A172 (cell line): ENCODE data around the gene STARD3NL. TPM values are rescaled to one million over a fixed set of nuclear protein-coding genes. Genes with fewer than 3 reads are reported as not detected.
"Not testable (repeated sequence)": the region's sequence is repeated elsewhere in the genome, so short reads cannot be mapped to it uniquely, and the experiment has no call there.

Source experiments
- DNase-seq: peaks from one replicate; pipeline ENCODE4 v3.0.0-alpha.2; 2015; ENCODE audit warnings: low spot score
- total RNA-seq: library from RNA; depleted of rRNA; stranded (reverse); fragments of >200 nt; shearing (Covaris generic); gene quantifications from 2 replicates; pipeline ENCODE4 v1.2.3, GENCODE V29; 2014

STARD3NL gene
- total RNA-seq, 1 experiment from 2014 or later: 160 TPM

- DNase-seq: peak; percentile 52
Observed at GRCh38 chr7:38222481-38223096, 44.5 kb downstream of the STARD3NL start.

DNA sequence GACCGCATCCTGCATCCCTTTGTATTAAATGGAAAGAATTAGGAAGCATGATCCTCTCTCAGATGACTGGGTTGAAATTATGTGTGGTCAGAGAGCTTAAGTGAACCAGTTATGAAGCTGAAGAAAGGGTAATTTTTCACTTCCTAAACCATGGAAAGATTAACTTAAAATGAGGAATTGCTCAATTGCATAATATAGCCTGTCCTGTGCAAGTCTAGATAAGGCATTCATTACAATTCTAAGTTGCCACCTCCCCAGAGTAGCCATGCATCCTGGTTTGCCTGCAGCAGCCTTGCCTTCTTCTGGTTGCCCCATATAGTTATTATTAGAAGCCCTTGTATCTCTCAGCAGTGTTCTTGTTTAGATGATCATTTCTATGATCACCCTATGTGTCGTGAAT, 45.3 kb downstream of the STARD3NL start:
- DNase-seq: no peak

DNA sequence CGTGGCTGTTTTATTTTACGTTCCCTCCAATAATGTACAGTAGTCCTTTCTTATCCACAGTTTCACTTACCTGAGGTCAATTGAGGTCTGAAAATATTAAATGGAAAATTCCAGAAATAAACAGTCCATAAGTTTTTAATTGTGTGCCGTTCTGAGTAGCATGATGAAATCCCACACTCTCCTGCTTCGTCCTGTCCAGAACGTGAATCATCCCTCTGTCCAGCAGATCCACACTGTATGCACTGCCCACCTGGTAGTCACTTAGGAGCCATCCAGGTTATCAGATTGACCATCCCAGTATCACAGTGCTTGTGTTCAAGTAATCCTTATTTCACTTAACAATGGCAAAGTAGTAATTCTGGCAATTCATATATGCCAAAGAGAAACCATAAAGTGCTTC, 46.3 kb downstream of the STARD3NL start:
- DNase-seq: no peak

- DNase-seq: peak; percentile 76
Observed at GRCh38 chr7:38229386-38229785, 51.3 kb downstream of the STARD3NL start.

GRCh38 chr7:38229884-38230642, 52.0 kb downstream of the STARD3NL start:
- no peak for DNase-seq

GRCh38 chr7:38232502-38233366, 54.7 kb downstream of the STARD3NL start:
- DNase-seq: no peak

DNA sequence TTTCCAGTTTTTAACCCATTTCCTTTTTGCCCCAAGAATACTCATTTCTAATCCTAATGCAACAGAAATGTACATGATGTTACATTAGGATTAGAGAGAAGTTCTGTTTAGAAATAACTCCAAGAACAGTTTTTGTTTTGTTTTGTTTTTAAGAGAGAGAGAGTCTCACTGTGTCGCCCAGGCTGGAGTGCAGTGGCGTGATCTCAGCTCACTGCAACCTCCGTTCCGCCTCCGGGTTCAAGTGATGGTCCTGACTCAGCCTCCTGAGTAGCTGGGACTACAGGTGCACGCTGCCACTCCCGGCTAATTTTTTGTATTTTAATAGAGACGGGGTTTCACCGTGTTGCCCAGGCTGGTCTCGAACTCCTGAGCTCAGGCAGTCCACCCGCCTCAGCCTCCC, 56.7 kb downstream of the STARD3NL start:
- DNase-seq: not testable (repeated sequence)

DNA sequence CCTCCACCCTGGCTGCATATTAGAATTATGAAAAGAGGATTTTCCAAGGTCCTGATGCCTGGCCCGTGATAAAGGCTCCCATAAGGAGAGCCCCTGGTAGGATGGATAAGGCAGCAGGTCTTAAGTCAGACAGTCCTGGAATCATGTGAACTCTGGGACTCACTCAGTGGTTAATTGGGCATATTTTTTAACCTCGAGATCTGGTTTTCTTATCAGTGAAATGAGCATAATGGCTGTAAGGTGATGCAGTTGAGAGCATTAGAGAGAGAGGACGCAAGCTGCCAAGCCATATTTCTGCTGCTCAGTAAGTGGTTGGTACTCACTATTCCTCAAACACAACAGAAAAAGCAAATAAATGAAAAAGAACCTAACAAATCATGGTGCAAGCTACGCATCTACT, 57.6 kb downstream of the STARD3NL start:
- no peak for DNase-seq

- not testable (repeated sequence) for DNase-seq
Observed at GRCh38 chr7:38239129-38239528, 61.1 kb downstream of the STARD3NL start.

- no peak for DNase-seq
Observed at GRCh38 chr7:38241071-38241470, 63.0 kb downstream of the STARD3NL start.

DNA sequence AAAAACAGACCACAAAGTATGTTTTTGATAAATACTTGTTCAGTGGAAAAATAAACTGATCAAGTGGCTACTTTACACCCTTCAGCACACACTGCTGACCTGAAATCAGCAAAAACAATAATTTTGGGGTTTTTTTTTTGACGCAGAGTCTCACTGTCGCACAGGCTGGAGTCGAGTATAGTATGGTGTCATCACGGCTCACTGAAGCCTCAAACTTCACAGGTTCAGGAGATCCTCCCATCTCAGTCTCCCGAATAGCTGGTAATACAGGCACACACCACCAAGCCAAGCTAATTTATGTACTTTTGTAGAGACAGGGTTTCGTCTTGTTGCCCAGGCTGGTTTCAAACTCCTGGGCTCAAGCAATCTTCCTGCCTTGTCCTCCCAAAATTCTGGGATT, 64.8 kb downstream of the STARD3NL start:
- DNase-seq: no peak

GRCh38 chr7:38243345-38243744, 65.3 kb downstream of the STARD3NL start:
- not testable (repeated sequence) for DNase-seq

DNA sequence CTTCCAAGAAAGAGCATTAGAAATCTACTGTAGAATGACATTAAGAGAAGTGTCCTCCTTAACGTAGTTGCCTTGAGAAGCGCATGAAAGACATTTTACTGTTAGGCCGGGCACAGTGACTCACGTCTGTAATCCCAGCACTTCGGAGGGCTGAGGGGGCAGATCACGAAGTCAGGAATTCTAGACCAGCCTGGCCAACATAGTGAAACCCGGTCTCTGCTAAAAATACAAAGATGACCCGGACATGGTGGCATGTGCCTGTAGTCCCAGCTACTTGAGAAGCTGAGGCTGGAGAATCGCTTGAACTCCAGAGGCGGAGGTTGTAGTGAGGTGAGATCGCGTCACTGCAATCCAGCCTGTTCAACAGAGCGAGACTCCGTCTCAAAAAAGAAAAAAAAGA, 66.5 kb downstream of the STARD3NL start:
- DNase-seq: no peak

DNA sequence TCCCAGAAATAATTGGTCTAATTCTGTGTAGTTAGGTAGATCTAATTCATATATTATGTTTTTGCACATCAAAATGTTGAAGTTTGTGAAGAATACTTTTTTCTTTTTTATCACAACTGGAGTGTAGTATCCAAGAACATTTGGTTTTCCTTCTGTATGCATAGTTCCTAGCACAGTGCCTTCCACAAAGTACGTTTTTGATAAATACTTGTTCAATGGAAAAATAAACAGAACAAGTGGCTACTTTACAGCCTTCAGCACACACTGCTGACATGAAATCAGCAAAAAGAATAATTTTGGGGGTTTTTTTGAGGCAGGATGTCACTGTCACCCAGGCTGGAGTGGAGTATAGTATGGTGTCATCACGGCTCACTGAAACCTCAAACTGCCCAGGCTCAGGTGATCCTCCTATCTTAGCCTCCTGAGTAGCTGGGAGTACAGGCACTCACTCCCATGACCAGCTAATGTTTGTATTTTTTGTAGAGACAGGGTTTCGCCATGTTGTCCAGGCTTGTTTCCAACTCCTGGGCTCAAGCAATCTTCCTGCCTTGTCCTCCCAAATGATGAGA, 67.4 kb downstream of the STARD3NL start:
- DNase-seq: no peak

- no peak for DNase-seq
Observed at GRCh38 chr7:38248069-38248567, 70.1 kb downstream of the STARD3NL start.

- not testable (repeated sequence) for DNase-seq
Observed at GRCh38 chr7:38249849-38250248, 71.8 kb downstream of the STARD3NL start.

GRCh38 chr7:38257350-38257677, 79.3 kb downstream of the STARD3NL start:
- DNase-seq: no peak

GRCh38 chr7:38259157-38259556, 81.1 kb downstream of the STARD3NL start:
- DNase-seq: not testable (repeated sequence)

DNA sequence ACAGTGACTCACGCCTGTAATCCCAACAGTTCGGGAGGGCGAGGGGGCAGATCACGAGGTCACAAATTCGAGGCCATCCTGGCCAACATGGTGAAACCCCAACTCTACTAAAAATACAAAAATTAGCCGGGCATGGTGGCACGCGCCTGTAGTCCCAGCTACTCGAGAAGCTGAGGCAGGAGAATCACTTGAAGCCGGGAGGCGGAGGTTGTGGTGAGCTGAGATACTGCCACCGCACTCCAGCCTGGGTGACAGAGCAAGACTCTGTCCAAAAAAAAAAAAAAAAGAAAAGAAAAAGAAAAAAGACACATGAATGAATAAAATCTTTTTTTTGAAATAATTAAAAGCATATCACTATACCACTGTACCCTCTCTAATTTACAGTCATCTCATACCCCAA, 83.6 kb downstream of the STARD3NL start:
- not testable (repeated sequence) for DNase-seq

GRCh38 chr7:38262026-38262425, 84.0 kb downstream of the STARD3NL start:
- not testable (repeated sequence) for DNase-seq

DNA sequence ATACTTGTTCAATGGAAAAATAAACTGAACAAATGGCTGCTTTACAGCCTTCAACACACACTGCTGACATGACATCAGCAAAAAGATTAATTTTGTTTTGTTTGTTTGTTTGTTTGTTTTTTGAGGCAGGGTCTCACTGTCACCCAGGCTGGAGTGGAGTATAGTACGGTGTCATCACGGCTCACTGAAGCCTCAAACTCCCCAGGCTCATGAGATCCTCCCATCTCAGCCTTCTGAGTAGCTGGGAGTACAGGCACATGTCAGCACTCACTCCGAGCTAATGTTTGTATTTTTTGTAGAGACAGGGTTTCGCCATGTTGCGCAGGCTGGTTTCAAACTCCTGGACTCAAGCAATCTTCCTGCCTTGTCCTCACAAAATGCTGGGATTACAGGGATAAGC, 84.5 kb downstream of the STARD3NL start:
- no peak for DNase-seq

GRCh38 chr7:38263274-38263673, 85.2 kb downstream of the STARD3NL start:
- not testable (repeated sequence) for DNase-seq
